VCaP (cell line): Measurements from ENCODE around the gene EIF5B.
"Not testable (repeated sequence)": the region's sequence is repeated elsewhere in the genome, so short reads cannot be mapped to it uniquely, and the experiment has no call there.

Experiments
- H3K27ac ChIP-seq: fragments of 450-650 bp; 2 replicates; pipeline ENCODE4 v1.5.1; 2017
- TF ChIP-seq, protein P1 (sequence below): fragments of 450-650 bp; conservative IDR thresholded peaks from 2 replicates; pipeline ENCODE4 v1.5.1; 2017; ENCODE audit warnings: mild to moderate bottlenecking, moderate library complexity

Gene EIF5B, protein sequence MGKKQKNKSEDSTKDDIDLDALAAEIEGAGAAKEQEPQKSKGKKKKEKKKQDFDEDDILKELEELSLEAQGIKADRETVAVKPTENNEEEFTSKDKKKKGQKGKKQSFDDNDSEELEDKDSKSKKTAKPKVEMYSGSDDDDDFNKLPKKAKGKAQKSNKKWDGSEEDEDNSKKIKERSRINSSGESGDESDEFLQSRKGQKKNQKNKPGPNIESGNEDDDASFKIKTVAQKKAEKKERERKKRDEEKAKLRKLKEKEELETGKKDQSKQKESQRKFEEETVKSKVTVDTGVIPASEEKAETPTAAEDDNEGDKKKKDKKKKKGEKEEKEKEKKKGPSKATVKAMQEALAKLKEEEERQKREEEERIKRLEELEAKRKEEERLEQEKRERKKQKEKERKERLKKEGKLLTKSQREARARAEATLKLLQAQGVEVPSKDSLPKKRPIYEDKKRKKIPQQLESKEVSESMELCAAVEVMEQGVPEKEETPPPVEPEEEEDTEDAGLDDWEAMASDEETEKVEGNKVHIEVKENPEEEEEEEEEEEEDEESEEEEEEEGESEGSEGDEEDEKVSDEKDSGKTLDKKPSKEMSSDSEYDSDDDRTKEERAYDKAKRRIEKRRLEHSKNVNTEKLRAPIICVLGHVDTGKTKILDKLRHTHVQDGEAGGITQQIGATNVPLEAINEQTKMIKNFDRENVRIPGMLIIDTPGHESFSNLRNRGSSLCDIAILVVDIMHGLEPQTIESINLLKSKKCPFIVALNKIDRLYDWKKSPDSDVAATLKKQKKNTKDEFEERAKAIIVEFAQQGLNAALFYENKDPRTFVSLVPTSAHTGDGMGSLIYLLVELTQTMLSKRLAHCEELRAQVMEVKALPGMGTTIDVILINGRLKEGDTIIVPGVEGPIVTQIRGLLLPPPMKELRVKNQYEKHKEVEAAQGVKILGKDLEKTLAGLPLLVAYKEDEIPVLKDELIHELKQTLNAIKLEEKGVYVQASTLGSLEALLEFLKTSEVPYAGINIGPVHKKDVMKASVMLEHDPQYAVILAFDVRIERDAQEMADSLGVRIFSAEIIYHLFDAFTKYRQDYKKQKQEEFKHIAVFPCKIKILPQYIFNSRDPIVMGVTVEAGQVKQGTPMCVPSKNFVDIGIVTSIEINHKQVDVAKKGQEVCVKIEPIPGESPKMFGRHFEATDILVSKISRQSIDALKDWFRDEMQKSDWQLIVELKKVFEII

DNA sequence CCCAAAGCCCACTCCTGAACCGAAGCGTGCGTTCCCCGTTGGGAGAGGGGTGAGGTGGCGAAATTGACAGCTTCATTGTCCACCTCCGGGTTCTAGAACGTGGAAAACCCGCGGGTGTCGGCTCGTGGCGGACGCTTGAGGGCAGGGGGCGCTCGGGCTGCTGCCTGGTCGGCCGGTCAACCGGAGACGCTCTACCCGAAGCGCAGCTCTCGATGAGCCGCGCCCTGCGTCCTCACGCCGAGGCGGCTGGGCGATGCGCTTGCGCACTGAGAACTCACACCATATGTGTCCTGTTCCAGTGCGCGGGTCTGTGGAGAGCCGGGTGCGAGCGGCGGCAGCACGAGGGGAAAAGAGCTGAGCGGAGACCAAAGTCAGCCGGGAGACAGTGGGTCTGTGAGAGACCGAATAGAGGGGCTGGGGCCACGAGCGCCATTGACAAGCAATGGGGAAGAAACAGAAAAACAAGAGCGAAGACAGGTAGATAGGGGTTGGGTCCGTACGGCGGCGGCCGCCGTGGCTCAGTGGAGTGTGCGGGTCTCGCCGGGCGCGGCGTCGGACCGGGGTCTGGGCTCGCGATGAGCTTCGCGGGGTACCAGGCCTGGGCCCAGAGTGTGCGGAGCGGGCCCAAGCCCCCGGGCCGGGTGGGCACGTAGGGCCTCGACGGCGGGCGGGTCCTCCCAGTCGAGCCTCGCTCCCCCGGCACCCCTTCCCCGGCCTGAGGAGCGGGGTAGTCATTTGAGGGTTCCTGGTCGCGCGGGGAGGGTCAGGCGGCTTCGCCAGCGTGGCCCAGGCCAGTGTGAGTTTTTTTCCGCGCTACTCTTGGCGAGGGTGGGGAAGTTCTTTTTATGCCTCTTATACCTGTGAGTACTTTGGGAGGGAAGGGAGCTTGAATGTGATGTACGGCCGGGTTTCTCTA, at the start of gene EIF5B:
EIF5B (plus strand) TSS at position 277 of the 916 bp plus-strand sequence; CDS start at position 443, 166 bp downstream.
- TF ChIP-seq, protein P1, sequence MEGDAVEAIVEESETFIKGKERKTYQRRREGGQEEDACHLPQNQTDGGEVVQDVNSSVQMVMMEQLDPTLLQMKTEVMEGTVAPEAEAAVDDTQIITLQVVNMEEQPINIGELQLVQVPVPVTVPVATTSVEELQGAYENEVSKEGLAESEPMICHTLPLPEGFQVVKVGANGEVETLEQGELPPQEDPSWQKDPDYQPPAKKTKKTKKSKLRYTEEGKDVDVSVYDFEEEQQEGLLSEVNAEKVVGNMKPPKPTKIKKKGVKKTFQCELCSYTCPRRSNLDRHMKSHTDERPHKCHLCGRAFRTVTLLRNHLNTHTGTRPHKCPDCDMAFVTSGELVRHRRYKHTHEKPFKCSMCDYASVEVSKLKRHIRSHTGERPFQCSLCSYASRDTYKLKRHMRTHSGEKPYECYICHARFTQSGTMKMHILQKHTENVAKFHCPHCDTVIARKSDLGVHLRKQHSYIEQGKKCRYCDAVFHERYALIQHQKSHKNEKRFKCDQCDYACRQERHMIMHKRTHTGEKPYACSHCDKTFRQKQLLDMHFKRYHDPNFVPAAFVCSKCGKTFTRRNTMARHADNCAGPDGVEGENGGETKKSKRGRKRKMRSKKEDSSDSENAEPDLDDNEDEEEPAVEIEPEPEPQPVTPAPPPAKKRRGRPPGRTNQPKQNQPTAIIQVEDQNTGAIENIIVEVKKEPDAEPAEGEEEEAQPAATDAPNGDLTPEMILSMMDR = peak; percentile 90
- peak within 1 kb of the TSS; percentile 86 for H3K27ac ChIP-seq

DNA sequence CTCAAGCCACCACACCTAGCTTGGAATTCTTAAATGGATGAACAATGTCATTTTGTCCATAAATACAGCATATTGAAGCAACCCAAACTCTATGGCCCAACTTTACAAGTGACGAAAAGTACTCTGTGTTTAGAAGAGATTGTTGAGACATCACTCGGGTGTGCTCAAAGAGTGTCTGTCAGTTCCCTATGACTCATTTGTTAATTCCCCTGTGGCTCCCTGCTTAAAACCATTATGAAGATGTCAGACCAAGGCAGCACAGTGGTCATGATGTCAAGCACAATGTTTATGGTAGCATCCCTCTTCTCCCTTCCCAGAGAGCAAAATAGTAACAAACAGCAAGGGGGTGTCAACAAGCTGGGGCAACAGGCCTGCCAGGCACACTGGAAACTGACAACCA, 39.2 kb upstream of the EIF5B start:
- no peak overlapping the region for H3K27ac ChIP-seq
- TF ChIP-seq, protein P1 = no peak

DNA sequence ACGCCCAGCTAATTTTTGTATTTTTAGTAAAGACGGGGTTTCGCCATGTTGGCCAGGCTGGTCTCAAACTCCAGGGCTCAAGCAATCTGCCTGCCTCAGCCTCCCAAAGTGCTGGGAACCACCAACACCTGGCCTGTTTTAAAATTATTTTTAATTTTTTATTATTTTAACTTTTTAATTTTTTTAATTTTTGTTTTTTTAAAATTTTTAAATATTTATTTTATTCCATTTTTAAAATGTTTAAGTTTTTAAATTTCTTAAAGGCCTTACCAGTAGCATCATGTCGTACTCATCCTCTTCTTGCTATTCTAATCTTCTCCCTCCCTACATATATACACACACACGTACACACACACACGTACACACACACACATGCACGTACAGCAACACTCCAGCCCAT, 37.6 kb upstream of the EIF5B start:
- no peak overlapping the region for H3K27ac ChIP-seq
- TF ChIP-seq, protein P1 = no peak

DNA sequence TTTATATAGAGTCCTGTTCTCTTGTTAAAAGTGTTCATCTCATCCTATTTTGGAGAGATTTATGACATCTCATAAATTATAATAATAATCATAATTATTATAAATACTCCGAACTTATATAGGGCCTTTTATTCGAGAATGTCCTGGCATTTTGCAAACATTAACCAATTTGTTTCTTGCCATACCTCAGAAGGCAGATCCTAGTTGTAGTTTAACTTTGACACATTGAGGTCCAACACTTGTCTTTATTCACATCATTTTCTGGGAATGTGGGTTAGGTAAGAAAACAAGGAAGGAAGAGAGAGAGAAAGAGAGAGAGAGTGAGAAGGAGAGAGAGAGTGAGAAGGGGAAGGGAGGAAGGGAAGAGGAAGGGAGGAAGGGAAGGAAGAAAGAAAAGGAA, 36.1 kb upstream of the EIF5B start, which contains the start of gene LYG1:
LYG1 (minus strand) TSS at position 101 of the 400 bp plus-strand sequence. CDS start 5,527 bp downstream, outside the sequence.
- not testable (repeated sequence) for H3K27ac ChIP-seq

DNA sequence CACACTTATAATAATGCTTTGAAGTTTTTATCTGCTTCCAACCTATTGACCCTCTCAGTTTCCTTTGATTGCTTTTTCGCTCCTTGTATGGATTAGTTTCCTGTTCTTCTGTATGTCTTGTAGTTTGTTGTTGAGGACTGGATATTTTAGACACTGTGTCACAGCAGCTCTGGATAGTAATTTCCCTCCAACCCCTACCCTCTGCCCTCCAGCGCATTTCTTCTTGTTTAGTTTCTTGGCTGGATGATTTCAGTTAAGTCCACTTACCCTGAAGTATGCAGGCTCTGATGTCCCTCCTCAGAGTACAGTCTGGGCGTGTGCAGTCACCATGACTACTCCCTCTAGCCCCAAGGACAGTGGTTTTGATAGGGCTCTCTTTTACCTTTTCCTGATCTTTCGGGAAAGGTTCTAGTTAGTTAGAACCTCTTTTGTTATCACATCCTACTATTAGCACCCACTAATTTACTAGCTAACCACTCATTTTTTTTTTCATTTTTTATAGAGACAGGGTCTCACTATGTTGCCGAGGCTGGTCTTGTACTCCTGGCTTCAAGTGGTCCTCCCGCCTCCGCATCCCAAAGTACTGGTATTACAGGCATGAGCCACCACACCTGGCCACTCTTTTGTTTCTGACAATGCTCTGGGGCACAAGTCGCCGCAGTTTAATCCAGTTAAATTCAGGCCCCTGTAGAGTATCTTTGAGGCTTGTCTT, 19.9 kb upstream of the EIF5B start:
- TF ChIP-seq, protein P1 = no peak
- no peak overlapping the region for H3K27ac ChIP-seq

DNA sequence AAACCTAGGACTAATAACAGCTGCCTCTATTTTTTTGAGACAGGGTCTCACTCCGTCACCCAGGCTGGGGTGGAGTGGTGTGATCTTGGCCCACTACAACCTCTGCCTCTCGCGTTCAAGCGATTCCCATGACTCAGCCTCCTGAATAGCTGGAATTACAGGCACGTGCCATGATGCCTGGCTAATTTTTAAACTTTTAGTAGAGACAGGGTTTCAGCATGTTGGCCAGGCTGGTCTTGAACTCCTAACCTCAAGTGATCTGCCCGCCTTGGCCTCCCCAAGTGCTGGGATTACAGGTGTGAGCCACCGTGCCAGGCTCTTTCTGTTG, 19.4 kb upstream of the EIF5B start:
- H3K27ac ChIP-seq = not testable (repeated sequence)

DNA sequence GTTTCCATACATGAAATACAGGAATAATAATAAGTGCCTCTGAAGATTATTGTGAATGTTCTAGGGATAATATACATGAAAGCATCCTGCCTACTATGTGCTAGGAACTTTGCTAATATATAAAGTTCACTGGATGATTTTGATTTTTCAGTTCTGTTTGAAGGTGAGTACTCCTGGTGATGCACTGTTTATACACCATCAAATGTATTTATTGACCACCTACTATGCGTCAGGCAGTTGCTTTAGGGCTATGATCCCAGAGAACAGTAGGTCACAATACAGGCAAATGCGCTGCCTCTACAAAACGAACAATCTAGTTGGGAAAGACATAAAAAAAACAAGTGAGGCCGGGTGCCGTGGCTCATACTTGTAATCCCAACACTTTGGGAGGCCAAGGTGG, 11.8 kb upstream of the EIF5B start:
- TF ChIP-seq, protein P1 = no peak
- H3K27ac ChIP-seq = no peak overlapping the region
